Urinary bladder (tissue), 4 donors: Measurements from ENCODE around the gene STEAP1B. TPM values are rescaled to one million over a fixed set of nuclear protein-coding genes. Genes with fewer than 3 reads are reported as not detected.
"Not testable (repeated sequence)": the region's sequence is repeated elsewhere in the genome, so short reads cannot be mapped to it uniquely, and the experiment has no call there.

Experiments used
- DNase-seq: peaks from one replicate; pipeline ENCODE4 v3.0.0-alpha.2; 2015; ENCODE audit errors: extremely low spot score
- H3K27ac ChIP-seq: one replicate; pipeline ENCODE4 v1.5.1; 2013; ENCODE audit warnings: low read depth, mild to moderate bottlenecking, moderate library complexity
- H3K36me3 ChIP-seq: one replicate; pipeline ENCODE4 v1.6.1; 2013; ENCODE audit warnings: mild to moderate bottlenecking, moderate library complexity; ENCODE audit not compliant: insufficient read depth
- H3K4me1 ChIP-seq: one replicate; pipeline ENCODE4 v1.6.1; 2013; ENCODE audit warnings: mild to moderate bottlenecking, moderate library complexity; ENCODE audit not compliant: insufficient read depth
- H3K4me3 ChIP-seq: one replicate; pipeline ENCODE4 v1.5.1; 2013; ENCODE audit warnings: low read depth, low read length
- WGBS: extraction: QIAGEN DNeasy Blood & Tissue Kit; methylation state at CpG from one replicate; pipeline ENCODE4 v1.1.7; 2013; 5-methylcytosine and 5-hydroxymethylcytosine counted together
- polyA plus RNA-seq: library from polyadenylated mRNA; stranded (reverse); fragments of 200-250 nt; gene quantifications from one replicate; pipeline ENCODE4 v1.2.3, GENCODE V29; 2013
- total RNA-seq: library from RNA; depleted of rRNA; stranded (reverse); fragments of >200 nt; gene quantifications from one replicate; pipeline ENCODE4 v1.2.3, GENCODE V29; 2014
- donor health status: healthy with polysubstance abuse.
- donor health status: healthy.

Gene STEAP1B
- total and polyA plus RNA-seq, 2 donors = 0.43 to 3.2 TPM

GRCh38 chr7:22457471-22457870 lies 42.5 kb downstream of the STEAP1B start:
- Histone ChIP-seq H3K4me1 (no peaks in the 10 kb centered on the region), H3K4me3 (no peak overlapping the region), H3K27ac (no peak overlapping the region), H3K36me3 (no peaks in the 10 kb centered on the region)
- no peak for DNase-seq
- 87% methylated on average over 1 of the region's 1 CpG for WGBS

- no peaks in the 10 kb centered on the region for H3K4me1 ChIP-seq
- no peaks in the 10 kb centered on the region for H3K36me3 ChIP-seq
- H3K4me3 ChIP-seq = no peak overlapping the region
- H3K27ac ChIP-seq = no peak overlapping the region
- WGBS = 78% methylated on average over 3 of the region's 3 CpGs
- DNase-seq = no peak
Measured at GRCh38 chr7:22454446-22454845, 45.5 kb downstream of the STEAP1B start.

GRCh38 chr7:22452960-22453558 lies 46.9 kb downstream of the STEAP1B start:
- Histone ChIP-seq H3K36me3 (no peaks in the 10 kb centered on the region), H3K4me1 (no peaks in the 10 kb centered on the region), H3K27ac (no peak overlapping the region), H3K4me3 (no peak overlapping the region)
- DNase-seq = no peak
- WGBS = 45% methylated on average over 4 of the region's 4 CpGs

- no peak overlapping the region for H3K4me3 ChIP-seq
- 20% methylated on average over 19 of the region's 19 CpGs for WGBS
- no peak for DNase-seq
- no peaks in the 10 kb centered on the region for H3K4me1 ChIP-seq
- H3K36me3 ChIP-seq = no peaks in the 10 kb centered on the region
- no peak overlapping the region for H3K27ac ChIP-seq
Measured at GRCh38 chr7:22452142-22452959, 47.6 kb downstream of the STEAP1B start.

- H3K4me3 ChIP-seq, H3K4me1 ChIP-seq, H3K27ac ChIP-seq, H3K36me3 ChIP-seq, DNase-seq: not testable (repeated sequence)
Measured at GRCh38 chr7:22450013-22450412, 50.0 kb downstream of the STEAP1B start.

GRCh38 chr7:22447762-22448161 lies 52.2 kb downstream of the STEAP1B start:
- Histone ChIP-seq H3K36me3 (no peaks in the 10 kb centered on the region), H3K27ac (no peak overlapping the region), H3K4me3 (no peak overlapping the region), H3K4me1 (no peaks in the 10 kb centered on the region)
- WGBS = 73% methylated on average over 3 of the region's 3 CpGs
- no peak for DNase-seq

- H3K4me1 ChIP-seq = no peaks in the 10 kb centered on the region
- H3K36me3 ChIP-seq = no peaks in the 10 kb centered on the region
- no peak overlapping the region for H3K27ac ChIP-seq
- DNase-seq = no peak
- no peak overlapping the region for H3K4me3 ChIP-seq
Measured at GRCh38 chr7:22447008-22447407, 53.0 kb downstream of the STEAP1B start.

- H3K4me1 ChIP-seq = no peaks in the 10 kb centered on the region
- no peak for DNase-seq
- H3K36me3 ChIP-seq = no peaks in the 10 kb centered on the region
- no peak overlapping the region for H3K4me3 ChIP-seq
- WGBS = 61% methylated on average over 3 of the region's 3 CpGs
- H3K27ac ChIP-seq = no peak overlapping the region
Measured at GRCh38 chr7:22445853-22446252, 54.1 kb downstream of the STEAP1B start.

GRCh38 chr7:22445140-22445743 lies 54.7 kb downstream of the STEAP1B start:
- H3K4me3 ChIP-seq = no peak overlapping the region
- H3K27ac ChIP-seq = no peak overlapping the region
- DNase-seq = no peak
- H3K36me3 ChIP-seq = no peaks in the 10 kb centered on the region
- no peaks in the 10 kb centered on the region for H3K4me1 ChIP-seq
- 18% methylated on average over 14 of the region's 14 CpGs for whole genome bisulfite sequencing

- no peak overlapping the region for H3K4me3 ChIP-seq
- no peaks in the 10 kb centered on the region for H3K36me3 ChIP-seq
- no peak for DNase-seq
- H3K4me1 ChIP-seq = no peaks in the 10 kb centered on the region
- WGBS = 83% methylated on average over 13 of the region's 13 CpGs
- H3K27ac ChIP-seq = no peak overlapping the region
Measured at GRCh38 chr7:22444181-22444971, 55.6 kb downstream of the STEAP1B start.

- no peaks in the 10 kb centered on the region for H3K36me3 ChIP-seq
- no peaks in the 10 kb centered on the region for H3K4me1 ChIP-seq
- DNase-seq = no peak
- no peak overlapping the region for H3K27ac ChIP-seq
- H3K4me3 ChIP-seq = no peak overlapping the region
- 67% methylated on average over 7 of the region's 7 CpGs for WGBS
Measured at GRCh38 chr7:22443370-22444180, 56.4 kb downstream of the STEAP1B start.

GRCh38 chr7:22442882-22443369 lies 57.1 kb downstream of the STEAP1B start:
- no peaks in the 10 kb centered on the region for H3K4me1 ChIP-seq
- 76% methylated on average over 3 of the region's 3 CpGs for WGBS
- DNase-seq = no peak
- no peaks in the 10 kb centered on the region for H3K36me3 ChIP-seq
- no peak overlapping the region for H3K27ac ChIP-seq
- no peak overlapping the region for H3K4me3 ChIP-seq
